HepG2 (cell line): ENCODE results near the gene CISH. TPM values are rescaled to one million over a fixed set of nuclear protein-coding genes. Genes with fewer than 3 reads are reported as not detected.

Experiments used
- ATAC-seq: fragments of 200-7000 bp; cut with Tn5 transposase; 3 replicates; pipeline ENCODE4 v1.9.1; 2020; ENCODE audit warnings: mild to moderate bottlenecking, moderate library complexity
- BruUV-seq: library from RNA; stranded (reverse); fragments of 400-500 nt; replicated peaks from 2 replicates; lab custom pipeline; 2021; lab: Mats Ljungman, UMichigan
- CTCF ChIA-PET: fragments of 300-600 bp; formaldehyde crosslinking; extraction: SDS; loops from one replicate; lab custom pipeline; 2021; ENCODE audit warnings: low total read pairs, inconsistent platforms, low intra/inter-chr PET ratio; lab: Yijun Ruan, JAX
- POLR2A ChIA-PET: fragments of 350-600 bp; sonication (Branson Sonifier 250); formaldehyde crosslinking; loops from one replicate; lab custom pipeline; 2020; ENCODE audit warnings: antibody characterized with exemption, inconsistent platforms; lab: Yijun Ruan, JAX
- DNase-seq: peaks from one replicate; pipeline ENCODE4 v3.0.0-alpha.2; 2015; ENCODE audit warnings: low spot score
- FAIRE-seq: peaks from 3 replicates; lab custom pipeline; 2011; peaks lifted over from hg19 to GRCh38; lab: Jason Lieb, UNC
- H2AFZ ChIP-seq: one replicate; pipeline ENCODE4 v1.6.1; 2011; ENCODE audit warnings: low read length, inconsistent platforms
- H3K27ac ChIP-seq: fragments of 300-600 bp; 3 replicates; pipeline ENCODE4 v1.8.0; 2011; ENCODE audit warnings: mixed run types, mild to moderate bottlenecking, mixed read lengths, low read length, inconsistent platforms; ENCODE audit not compliant: insufficient read depth; ENCODE audit errors: extremely low read length
- H3K27me3 ChIP-seq, 2 experiments: fragments of 200-600 bp in 1 of 2; 2 replicates in 1 of 2; 3 replicates in 1 of 2; pipeline versions ENCODE4 v1.6.0 to v1.8.0; 2011; ENCODE audit warnings: low read length in 2 of 2, mild to moderate bottlenecking in 2 of 2, moderate library complexity in 2 of 2, inconsistent platforms in 1 of 2; ENCODE audit not compliant: insufficient read depth in 2 of 2, control insufficient read depth in 1 of 2
- H3K36me3 ChIP-seq, 2 experiments: fragments of 200-600 bp in 1 of 2; replicated peaks in 1 of 2; 2 replicates in 1 of 2; 3 replicates in 1 of 2; pipeline versions ENCODE4 v1.5.1 to v1.8.0; 2011; ENCODE audit warnings: low read length in 2 of 2, inconsistent platforms in 1 of 2; ENCODE audit not compliant: insufficient read depth in 2 of 2, control insufficient read depth in 1 of 2
- H3K4me1 ChIP-seq: 2 replicates; pipeline ENCODE4 v1.5.1; 2012; ENCODE audit warnings: low read length, inconsistent platforms; ENCODE audit not compliant: insufficient read depth
- H3K4me2 ChIP-seq: 2 replicates; pipeline ENCODE4 v1.6.0; 2011; ENCODE audit warnings: low read depth, low read length, inconsistent platforms
- H3K4me3 ChIP-seq, 3 experiments: fragments of 200-600 bp in 1 of 3; sonication (generic), shearing (Covaris generic) in 1 of 3; replicated peaks in 1 of 3; 2 replicates each; pipeline ENCODE4 v1.5.1; 2011 to 2016; ENCODE audit warnings: low read length in 3 of 3, inconsistent platforms in 2 of 3, low read depth in 2 of 3, mild to moderate bottlenecking in 2 of 3, control low read depth in 1 of 3, mixed read lengths in 1 of 3; ENCODE audit not compliant: insufficient read depth in 1 of 3
- H3K79me2 ChIP-seq: one replicate; pipeline ENCODE4 v1.6.1; 2011; ENCODE audit warnings: low read length, inconsistent platforms; ENCODE audit not compliant: insufficient read depth
- H3K9ac ChIP-seq: 2 replicates; pipeline ENCODE4 v1.6.0; 2011; ENCODE audit warnings: mild to moderate bottlenecking, low read depth, low read length, inconsistent platforms; ENCODE audit not compliant: insufficient read depth
- H3K9me3 ChIP-seq: 2 replicates; pipeline ENCODE4 v1.5.1; 2012; ENCODE audit warnings: mild to moderate bottlenecking, low read length
- H4K20me1 ChIP-seq: 2 replicates; pipeline ENCODE4 v1.6.0; 2011; ENCODE audit warnings: inconsistent platforms, mild to moderate bottlenecking, low read length, moderate library complexity; ENCODE audit not compliant: insufficient read depth
- LCORL ChIP-seq, 2 experiments: fragments of 450-650 bp in 1 of 2; sonication (generic) in 1 of 2; formaldehyde crosslinking in 1 of 2; IDR thresholded peaks; 2 replicates each; pipeline versions ENCODE4 v1.5.0 to v1.6.1; 2017 to 2020; ENCODE audit warnings: antibody characterized with exemption in 1 of 2, missing genetic modification reagents in 1 of 2
- PATZ1 ChIP-seq: sonication (generic); formaldehyde crosslinking; IDR thresholded peaks from 2 replicates; pipeline ENCODE4 v1.4.0; 2020; ENCODE audit warnings: missing genetic modification reagents
- ZNF235 ChIP-seq: sonication (generic); formaldehyde crosslinking; IDR thresholded peaks from 2 replicates; pipeline ENCODE4 v1.8.1; 2023; ENCODE audit warnings: mild to moderate bottlenecking, missing genetic modification reagents, borderline replicate concordance
- WGBS: methylation state at CpG from one replicate; pipeline ENCODE4 v1.1.6; 2017; ENCODE audit warnings: low lambda C conversion rate; 5-methylcytosine and 5-hydroxymethylcytosine counted together
- in situ Hi-C: cut with HindIII; loops from 2 replicates; pipeline ENCODE4 v1.10.0; 2017; ENCODE audit warnings: low pct_unique_long_range_greater_than_20kb; ENCODE audit not compliant: extremely low pct_ligation_motif_present
- intact Hi-C: fragments of 100-400 bp; cut with micrococcal nuclease; formaldehyde crosslinking; loops from one replicate; pipeline ENCODE4 v1.10.0; 2022; ENCODE audit not compliant: unreplicated experiment
- polyA plus RNA-seq, 8 experiments: library from polyadenylated mRNA; depleted of rRNA in 3 of 8; stranded (reverse) in 7 of 8; unstranded in 1 of 8; fragments of >200 nt; fragmentation: Illumina TruSeq in 4 of 8; extraction: Trizol in 4 of 8; gene quantifications; 2 replicates each; pipeline versions ENCODE4 v1.2.1 to v1.2.3, GENCODE V29; 2011 to 2016; ENCODE audit warnings: low read depth in 4 of 8, missing spikeins in 1 of 8, mixed read lengths in 1 of 8; ENCODE audit not compliant: insufficient read depth in 1 of 8
- total RNA-seq, 5 experiments: library from RNA; depleted of rRNA; stranded (reverse); fragments of >200 nt; fragmentation: Illumina TruSeq; extraction: Trizol; gene quantifications; 2 replicates each; pipeline ENCODE4 v1.2.3, GENCODE V29; 2016; ENCODE audit warnings: low read depth in 1 of 5

CISH gene
- total and polyA plus RNA-seq, 2 of the 13 experiments (the other 11 are each of a cell fraction or from before 2014, with no cell fraction given): 0.91 to 1.5 TPM

- Histone ChIP-seq H3K27ac (no peak overlapping the region), H3K36me3 (peaks cover 0 to 5% of the 10 kb centered on the region in 2 experiments; a peak in 1 of 5 replicates), H3K4me2 (peak overlapping the region; percentile 83), H3K4me1 (peaks cover 47% of the 10 kb centered on the region), H3K4me3 (peak overlapping the region in 1 of 3 experiments; percentile 76; a peak in 1 of 6 replicates), H2AFZ (no peak overlapping the region), H4K20me1 (no peaks in the 10 kb centered on the region), H3K27me3 (0 out of 5 replicates have a peak, but pooled peaks cover 0 to 10% of the 10 kb centered on the region in 2 experiments), H3K9ac (peak overlapping the region; percentile 61; the same call in 1 of the 2 replicates), H3K9me3 (no peaks in the 10 kb centered on the region), H3K79me2 (no peaks in the 10 kb centered on the region)
- CTCF ChIA-PET: interaction anchor here (8.0 kb wide), 1 partner anchor 39 kb away, joined by 182 read pairs; the partner anchor contains the start of gene HEMK1
- FAIRE-seq: no peak
- in situ Hi-C loops: loop anchor here (5.0 kb wide), 1 partner anchor 38 kb away; no protein-coding TSS in a partner anchor
- WGBS: 89% methylated on average over 4 of the region's 6 CpGs
- TF ChIP-seq ZNF235 (CRISPR knock-in tag) (0 out of 2 replicates have a peak, but pooled peaks have one; percentile 11), PATZ1 (CRISPR knock-in tag) (no peak), LCORL (IDR thresholded peaks at IDR 0.05) (peak; percentile 74), LCORL (CRISPR knock-in tag; IDR thresholded peaks at IDR 0.05) (no peak)
- no peak for ATAC-seq
- intact Hi-C loops: loop anchor here (10.0 kb wide), 1 partner anchor 354 kb away; no protein-coding TSS in a partner anchor
- DNase-seq: no peak
- POLR2A ChIA-PET: interaction anchor here (0.6 to 4.5 kb wide), 6 partner anchors 8 to 41 kb away, joined by 3 to 101 read pairs (median 27); partner anchors contain the start of gene HEMK1
- BruUV-seq: TSS peak; percentile 55
Observed at GRCh38 chr3:50610181-50610971, 1.2 kb downstream of the CISH start.
